HG02938 (cell line): ENCODE measurements around the gene LRRC74B.
"Not testable (repeated sequence)": the region's sequence is repeated elsewhere in the genome, so short reads cannot be mapped to it uniquely, and the experiment has no call there.

Source experiments
- ATAC-seq: cut with Tn5 transposase; IDR thresholded peaks from one replicate; pipeline ENCODE4 v1.9.1; 2021; ENCODE audit warnings: mild to moderate bottlenecking, moderate library complexity; ENCODE audit not compliant: unreplicated experiment

The LRRC74B gene

DNA sequence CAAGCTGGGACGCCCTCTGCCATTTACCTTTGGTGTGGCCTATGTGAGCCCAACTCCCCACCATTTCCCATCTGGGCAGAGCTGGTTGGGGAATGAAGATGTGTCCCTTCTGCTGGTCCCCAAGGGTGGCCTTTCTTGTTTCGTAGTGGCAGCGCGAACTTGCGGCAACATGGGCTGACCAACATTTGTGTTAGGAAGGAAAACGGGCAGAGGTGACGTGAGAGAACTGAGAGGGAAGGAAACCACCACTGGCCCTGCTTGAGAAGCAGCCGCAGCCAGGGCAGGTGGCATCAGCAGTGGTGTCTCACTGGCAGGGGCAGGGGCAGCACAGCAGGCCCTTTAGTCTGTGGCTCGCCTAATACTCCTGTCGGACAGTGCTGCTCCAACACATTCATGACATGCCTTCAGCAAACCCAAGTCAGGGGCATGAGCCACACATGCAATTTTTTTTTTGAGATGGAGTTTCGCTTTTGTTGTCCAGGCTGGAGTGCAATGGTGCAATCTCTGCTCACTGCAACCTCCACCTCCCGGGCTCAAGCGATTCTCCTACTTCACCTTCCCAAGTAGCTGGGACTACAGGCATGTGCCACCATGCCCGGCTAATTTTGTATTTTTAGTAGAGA lies 29.9 kb downstream of the LRRC74B start:
- ATAC-seq, result no peak

GRCh38 chr22:21076912-21077625 lies 31.3 kb downstream of the LRRC74B start:
- no peak for ATAC-seq

- ATAC-seq, result no peak
Measured at GRCh38 chr22:21077884-21078508, 32.2 kb downstream of the LRRC74B start.

- ATAC-seq, result no peak
Measured at GRCh38 chr22:21078916-21079315, 33.2 kb downstream of the LRRC74B start.

GRCh38 chr22:21079493-21079892 lies 33.7 kb downstream of the LRRC74B start:
- no peak for ATAC-seq

DNA sequence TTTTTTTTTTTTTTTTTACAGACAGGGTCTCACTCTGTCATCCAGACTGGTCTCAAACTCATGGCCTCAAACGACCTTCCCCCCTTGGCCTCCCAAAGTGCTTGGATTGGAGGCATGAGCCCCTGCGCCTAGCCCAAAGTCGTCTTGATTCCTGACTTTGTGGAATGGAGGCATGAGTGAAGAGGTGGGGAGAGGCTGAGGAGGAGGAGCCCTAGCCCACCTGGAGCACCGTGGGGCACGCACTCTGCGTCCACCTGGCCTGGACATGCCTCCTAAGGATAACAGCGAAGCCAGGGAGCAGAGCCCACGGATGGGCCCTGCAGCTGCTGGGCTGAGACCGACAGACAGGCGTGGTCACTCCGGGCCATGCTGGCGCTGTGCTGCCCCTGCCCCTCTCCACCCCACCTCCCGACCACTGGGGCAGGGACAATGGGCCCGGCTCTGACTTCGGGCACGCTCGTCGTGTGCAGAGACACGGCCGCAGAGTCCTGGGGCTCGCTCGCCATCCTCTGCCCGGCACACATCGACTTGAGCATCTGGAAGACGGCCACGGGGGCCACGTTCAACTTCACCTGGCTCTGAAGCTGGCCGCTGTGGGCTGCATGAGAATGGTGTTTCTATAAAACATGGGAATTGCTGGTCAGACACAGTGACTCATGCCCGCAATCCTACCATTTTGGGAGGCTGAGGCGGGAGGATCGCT lies 34.8 kb downstream of the LRRC74B start:
- no peak for ATAC-seq

DNA sequence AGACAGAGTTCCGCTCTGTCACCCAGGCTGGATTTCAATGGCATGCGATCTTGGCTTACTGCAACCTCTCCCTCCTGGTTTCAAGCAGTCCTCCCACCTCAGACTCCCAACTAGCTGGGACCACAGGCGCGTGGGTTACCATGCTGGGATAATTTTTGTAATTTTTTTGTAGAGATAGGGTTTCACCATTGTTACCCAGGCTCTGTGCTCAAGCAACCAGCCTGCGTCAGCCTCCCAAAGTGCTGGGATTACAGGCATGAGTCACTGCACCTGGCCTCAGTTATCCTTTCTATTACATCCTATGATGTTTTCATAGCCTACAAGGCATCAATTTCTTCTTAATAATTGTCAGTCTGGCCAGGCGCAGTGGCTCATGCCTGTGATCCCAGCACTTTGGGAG lies 36.5 kb downstream of the LRRC74B start:
- ATAC-seq, result no peak

DNA sequence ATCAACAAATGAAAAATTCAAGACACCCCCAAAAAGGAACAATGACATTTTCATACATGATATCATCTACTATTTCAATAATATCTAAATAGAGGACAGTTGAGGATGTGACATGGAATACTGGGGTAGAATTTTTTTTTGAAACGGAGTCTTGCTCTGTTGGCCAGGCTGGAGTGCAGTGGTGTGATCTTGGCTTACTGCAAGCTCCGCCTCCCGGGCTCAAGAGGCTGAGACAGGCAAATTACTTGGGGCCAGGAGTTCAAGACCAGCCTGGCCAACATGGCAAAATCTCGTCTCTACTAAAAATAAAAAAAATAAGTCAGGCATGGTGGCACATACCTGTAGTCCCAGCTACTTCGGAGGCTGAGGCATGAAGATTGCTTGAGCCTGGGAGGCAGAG lies 41.4 kb downstream of the LRRC74B start:
- ATAC-seq, result no peak

GRCh38 chr22:21087926-21088325 lies 42.2 kb downstream of the LRRC74B start:
- not testable (repeated sequence) for ATAC-seq

DNA sequence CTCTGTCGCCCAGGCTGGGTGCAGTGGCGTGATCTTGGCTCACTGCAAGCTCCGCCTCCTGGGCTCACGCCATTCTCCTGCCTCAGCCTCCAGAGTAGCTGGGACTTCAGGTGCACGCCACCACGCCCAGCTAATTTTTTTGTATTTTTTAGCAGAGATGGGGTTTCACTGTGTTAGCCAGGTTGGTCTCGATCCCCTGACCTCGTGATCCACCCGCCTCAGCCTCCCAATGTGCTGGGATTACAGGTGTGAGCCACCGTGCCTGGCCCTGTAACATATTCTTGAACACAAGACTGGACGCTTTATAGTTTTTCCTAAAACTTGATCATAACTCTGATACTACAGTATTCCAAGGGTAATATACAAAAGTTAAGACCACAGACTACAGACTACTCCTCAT lies 45.5 kb downstream of the LRRC74B start:
- ATAC-seq, result not testable (repeated sequence)

DNA sequence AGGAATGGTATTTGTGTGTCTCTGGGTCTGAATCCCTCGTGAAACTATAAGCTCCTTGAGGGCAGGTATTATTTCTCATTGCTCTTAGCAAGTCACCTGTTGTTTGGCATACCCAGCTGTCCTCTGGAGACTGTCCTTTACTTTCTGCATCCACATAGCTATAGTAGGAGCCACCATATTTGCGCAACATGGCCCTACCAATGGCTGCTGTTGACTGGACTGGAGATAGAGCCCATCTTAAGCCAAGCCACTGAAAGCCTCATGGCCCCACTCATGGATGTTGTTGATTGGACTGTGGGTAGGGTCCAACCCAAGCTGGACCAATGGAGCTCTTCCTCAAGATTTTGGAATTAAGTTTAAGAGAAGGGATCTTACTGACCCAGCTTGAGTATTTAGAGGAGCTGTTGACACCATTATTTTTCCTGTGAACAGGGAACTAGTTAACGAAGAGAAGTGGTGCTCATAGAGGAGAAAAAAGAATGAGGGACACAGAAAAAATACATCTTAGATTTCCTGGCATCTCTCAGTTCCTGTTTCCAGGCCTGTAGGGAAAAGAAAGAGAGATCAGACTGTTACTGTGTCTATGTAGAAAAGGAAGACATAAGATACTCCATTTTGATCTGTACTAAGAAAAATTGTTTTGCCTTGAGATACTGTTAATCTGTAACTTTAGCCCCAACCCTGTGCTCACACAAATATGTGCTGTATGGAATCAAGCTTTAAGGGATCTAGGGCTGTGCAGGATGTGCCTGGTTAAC lies 47.2 kb downstream of the LRRC74B start:
- no peak for ATAC-seq

GRCh38 chr22:21093555-21094137 lies 47.9 kb downstream of the LRRC74B start:
- ATAC-seq, result not testable (repeated sequence)

DNA sequence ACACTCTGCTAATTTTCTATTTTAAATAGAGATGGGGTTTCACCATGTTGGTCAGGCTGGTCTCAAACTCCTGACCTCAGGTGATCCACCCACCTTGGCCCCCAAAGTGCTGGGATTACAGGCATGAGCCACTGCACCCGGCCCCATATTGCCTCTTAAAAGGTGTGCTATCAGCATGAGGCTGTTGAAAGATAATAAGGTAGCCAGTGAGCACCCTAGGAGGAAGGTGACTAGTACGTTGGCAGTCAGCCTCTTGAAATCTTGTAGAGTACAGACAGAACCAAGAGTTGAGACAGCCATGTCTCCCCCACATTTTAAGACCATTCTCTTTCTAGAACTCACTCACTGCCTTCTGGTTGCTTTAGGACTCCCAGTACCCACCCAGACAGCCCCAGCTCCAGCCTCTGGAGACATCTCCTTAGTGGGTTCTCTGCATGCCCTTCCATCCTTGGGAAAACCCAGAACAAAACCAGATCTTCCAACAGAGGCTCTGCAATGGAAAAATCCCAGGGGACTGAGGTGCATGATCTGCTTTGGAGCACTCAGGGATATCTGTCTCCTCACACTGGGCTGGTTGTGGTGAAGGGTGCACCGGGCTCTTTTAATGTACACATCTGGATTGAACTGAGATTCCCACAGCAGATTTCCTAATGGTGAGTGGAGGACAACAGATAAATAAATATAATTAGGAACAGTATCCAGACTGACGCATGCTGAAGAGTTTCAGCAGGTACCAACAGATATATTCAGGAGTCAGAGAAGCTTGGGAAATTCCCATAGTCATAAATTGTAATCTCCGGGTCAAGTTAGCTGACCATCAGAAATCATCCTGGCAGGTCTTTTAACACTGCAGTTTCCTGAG lies 49.4 kb downstream of the LRRC74B start:
- no peak for ATAC-seq

DNA sequence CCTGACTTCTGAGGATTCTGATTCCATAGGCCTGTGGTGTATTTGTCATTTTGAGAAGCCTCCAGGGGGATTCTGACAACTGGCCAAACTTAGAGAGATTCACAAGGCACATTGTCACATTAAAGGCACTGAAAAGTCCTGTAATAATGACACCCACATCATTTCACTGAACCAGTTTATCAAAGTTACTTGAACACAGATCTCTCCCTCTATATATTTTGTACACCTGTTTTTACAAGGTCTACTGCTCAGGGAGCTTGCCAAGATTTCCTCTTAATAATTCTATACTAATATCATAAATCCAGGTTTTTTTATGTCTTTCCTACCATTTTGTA lies 50.0 kb downstream of the LRRC74B start:
- no peak for ATAC-seq

GRCh38 chr22:21096878-21097277 lies 51.1 kb downstream of the LRRC74B start:
- not testable (repeated sequence) for ATAC-seq

- ATAC-seq, result no peak
Measured at GRCh38 chr22:21098099-21098671, 52.4 kb downstream of the LRRC74B start.

DNA sequence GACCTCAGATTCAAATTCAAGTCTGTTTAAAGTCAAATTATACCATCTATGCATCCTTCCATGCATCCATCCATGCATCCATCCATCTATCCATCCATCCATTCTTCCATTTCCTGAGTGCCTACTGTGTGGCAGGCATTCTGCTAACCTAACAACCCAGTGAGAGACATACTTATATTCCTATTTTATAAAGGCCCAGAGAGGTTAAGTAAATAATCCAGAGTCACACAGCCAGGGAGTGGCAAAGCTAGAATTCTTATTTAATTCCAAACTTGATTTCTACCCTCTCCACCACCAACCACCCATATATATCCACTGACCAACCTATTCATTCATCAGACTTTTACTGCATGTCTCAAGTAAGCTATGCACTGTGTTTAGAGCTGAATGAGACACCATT lies 53.8 kb downstream of the LRRC74B start:
- no peak for ATAC-seq

GRCh38 chr22:21100149-21101032 lies 54.6 kb downstream of the LRRC74B start:
- ATAC-seq, result no peak
